B cell (primary cell): ENCODE results near the gene ABCA4.

Experiments
- CTCF ChIP-seq: fragments of 200-600 bp; IDR thresholded peaks from one replicate; pipeline ENCODE4 v1.8.0; 2022; ENCODE audit warnings: antibody characterized with exemption, mild to moderate bottlenecking
- EZH2 ChIP-seq: IDR thresholded peaks from 2 replicates; pipeline ENCODE4 v1.6.1; 2012; ENCODE audit warnings: borderline replicate concordance, low read depth, mild to moderate bottlenecking, moderate library complexity, low read length; ENCODE audit not compliant: insufficient read depth, poor library complexity, severe bottlenecking

- TF ChIP-seq EZH2 (no peak), CTCF (no peak)
These were observed 965 bp downstream of the ABCA4 start for GRCh38 chr1:94119796-94120569.
